Activated T-helper 2 cell treated with anti-CD3 and anti-CD28 coated beads, Interferon-gamma antibody, Interleukin-2, Interleukin-4, amounts not matched to agents 10 μg/mL and 5 μg/mL and 100 μg/mL, durations not matched to agents 14 hours and 24 hours and 36 hours (primary cell): Measurements from ENCODE around the gene APOH. TPM values are rescaled to one million over a fixed set of nuclear protein-coding genes. Genes with fewer than 3 reads are reported as not detected.

Experiments
- DNase-seq: peaks from one replicate; pipeline ENCODE4 v3.0.0; 2021; ENCODE audit warnings: low spot score
- H3K27ac Mint-ChIP-seq: one replicate; pipeline ENCODE4 v1.8.0; 2021; ENCODE audit warnings: mixed read lengths
- H3K27me3 Mint-ChIP-seq: one replicate; pipeline ENCODE4 v1.8.0; 2021; ENCODE audit warnings: low read depth, mixed read lengths
- H3K36me3 Mint-ChIP-seq: one replicate; pipeline ENCODE4 v1.8.0; 2021; ENCODE audit warnings: low read depth, mixed read lengths
- H3K4me1 Mint-ChIP-seq: one replicate; pipeline ENCODE4 v1.8.0; 2021; ENCODE audit warnings: low read depth, mixed read lengths
- H3K4me3 Mint-ChIP-seq: one replicate; pipeline ENCODE4 v1.8.0; 2021; ENCODE audit warnings: low read depth, mild to moderate bottlenecking, moderate library complexity, mixed read lengths
- H3K9me3 Mint-ChIP-seq: one replicate; pipeline ENCODE4 v1.8.0; 2021; ENCODE audit warnings: mixed read lengths
- intact Hi-C: fragments of 100-400 bp; cut with micrococcal nuclease; formaldehyde crosslinking; loops from one replicate; pipeline ENCODE4 v1.15.1; 2023
- total RNA-seq: library from RNA; stranded (reverse); gene quantifications from 2 replicates; pipeline ENCODE4 v1.2.3, GENCODE V29; 2022

The APOH gene
- not detected in 2 replicates for total RNA-seq

GRCh38 chr17:66228887-66229782 is at the start of gene APOH:
Gene APOH (minus strand): TSS chr17:66229415. CDS start chr17:66229379, 36 bp downstream.
- intact Hi-C loops = no loop called here
- DNase-seq = no peak
- H3K4me3 Mint-ChIP-seq = no peak within 1 kb of the TSS
- peaks cover 31% of the 10 kb centered on the region for H3K27me3 Mint-ChIP-seq
- peaks cover 2% of the 10 kb centered on the region for H3K4me1 Mint-ChIP-seq
- H3K9me3 Mint-ChIP-seq = no peaks in the 10 kb centered on the region
- H3K27ac Mint-ChIP-seq = no peak within 1 kb of the TSS
- no peaks in the 10 kb centered on the region for H3K36me3 Mint-ChIP-seq

GRCh38 chr17:66277191-66277590 is 48.0 kb upstream of the APOH start:
- Mint-ChIP-seq H3K27ac (no peak overlapping the region), H3K9me3 (no peaks in the 10 kb centered on the region), H3K27me3 (peaks cover 9% of the 10 kb centered on the region), H3K4me1 (peaks cover 11% of the 10 kb centered on the region), H3K4me3 (no peak overlapping the region), H3K36me3 (no peaks in the 10 kb centered on the region)
- intact Hi-C loops = no loop called here
- DNase-seq = no peak

GRCh38 chr17:66276328-66276937 is 47.2 kb upstream of the APOH start:
- no peaks in the 10 kb centered on the region for H3K9me3 Mint-ChIP-seq
- H3K27ac Mint-ChIP-seq = no peak overlapping the region
- H3K27me3 Mint-ChIP-seq = peaks cover 7% of the 10 kb centered on the region

GRCh38 chr17:66275651-66276050 is 46.4 kb upstream of the APOH start:
- Mint-ChIP-seq H3K27me3 (peaks cover 7% of the 10 kb centered on the region), H3K4me1 (peaks cover 11% of the 10 kb centered on the region), H3K4me3 (no peak overlapping the region), H3K27ac (no peak overlapping the region), H3K9me3 (no peaks in the 10 kb centered on the region), H3K36me3 (no peaks in the 10 kb centered on the region)
- intact Hi-C loops = no loop called here
- DNase-seq = no peak

More at GRCh38 chr17:66276328-66276937, 47.2 kb upstream of the APOH start:
- intact Hi-C loops = no loop called here
- H3K4me1 Mint-ChIP-seq = peaks cover 11% of the 10 kb centered on the region
- H3K36me3 Mint-ChIP-seq = no peaks in the 10 kb centered on the region
- H3K4me3 Mint-ChIP-seq = no peak overlapping the region
- DNase-seq = no peak

GRCh38 chr17:66273586-66273848 is 44.3 kb upstream of the APOH start:
- no peaks in the 10 kb centered on the region for H3K36me3 Mint-ChIP-seq
- DNase-seq = no peak
- H3K4me1 Mint-ChIP-seq = peaks cover 11% of the 10 kb centered on the region
- no peak overlapping the region for H3K4me3 Mint-ChIP-seq
- intact Hi-C loops = no loop called here
- no peak overlapping the region for H3K27ac Mint-ChIP-seq
- no peaks in the 10 kb centered on the region for H3K9me3 Mint-ChIP-seq
- peaks cover 4% of the 10 kb centered on the region for H3K27me3 Mint-ChIP-seq

GRCh38 chr17:66272811-66273585 is 43.8 kb upstream of the APOH start:
- H3K4me1 Mint-ChIP-seq = peaks cover 11% of the 10 kb centered on the region
- intact Hi-C loops = no loop called here
- no peak overlapping the region for H3K4me3 Mint-ChIP-seq
- no peaks in the 10 kb centered on the region for H3K9me3 Mint-ChIP-seq
- peaks cover 4% of the 10 kb centered on the region for H3K27me3 Mint-ChIP-seq
- H3K27ac Mint-ChIP-seq = no peak overlapping the region
- DNase-seq = no peak
- no peaks in the 10 kb centered on the region for H3K36me3 Mint-ChIP-seq

- Mint-ChIP-seq H3K9me3 (no peaks in the 10 kb centered on the region), H3K4me1 (peaks cover 11% of the 10 kb centered on the region), H3K36me3 (no peaks in the 10 kb centered on the region), H3K4me3 (no peak overlapping the region), H3K27ac (no peak overlapping the region), H3K27me3 (peaks cover 2% of the 10 kb centered on the region)
- intact Hi-C loops = no loop called here
- DNase-seq = no peak
Observed at GRCh38 chr17:66271512-66271911, 42.3 kb upstream of the APOH start.

GRCh38 chr17:66270106-66270505 is 40.9 kb upstream of the APOH start:
- Mint-ChIP-seq H3K36me3 (no peaks in the 10 kb centered on the region), H3K4me1 (peaks cover 6% of the 10 kb centered on the region), H3K4me3 (no peak overlapping the region), H3K27me3 (peaks cover 2% of the 10 kb centered on the region), H3K9me3 (no peaks in the 10 kb centered on the region), H3K27ac (no peak overlapping the region)
- no peak for DNase-seq
- intact Hi-C loops = no loop called here

- H3K4me3 Mint-ChIP-seq = no peak overlapping the region
- peaks cover 14% of the 10 kb centered on the region for H3K4me1 Mint-ChIP-seq
- H3K36me3 Mint-ChIP-seq = no peaks in the 10 kb centered on the region
- intact Hi-C loops = no loop called here
- no peak overlapping the region for H3K27ac Mint-ChIP-seq
- H3K9me3 Mint-ChIP-seq = no peaks in the 10 kb centered on the region
- no peak for DNase-seq
- peaks cover 4% of the 10 kb centered on the region for H3K27me3 Mint-ChIP-seq
Observed at GRCh38 chr17:66268247-66268927, 39.2 kb upstream of the APOH start.

- intact Hi-C loops = no loop called here
- H3K27me3 Mint-ChIP-seq = peaks cover 8% of the 10 kb centered on the region
Observed at GRCh38 chr17:66264696-66265095, 35.5 kb upstream of the APOH start.

GRCh38 chr17:66262767-66263166 is 33.6 kb upstream of the APOH start:
- Mint-ChIP-seq H3K27me3 (peaks cover 8% of the 10 kb centered on the region), H3K9me3 (no peaks in the 10 kb centered on the region), H3K36me3 (no peaks in the 10 kb centered on the region), H3K4me1 (peaks cover 8% of the 10 kb centered on the region), H3K4me3 (no peak overlapping the region), H3K27ac (no peak overlapping the region)
- no peak for DNase-seq
- intact Hi-C loops = no loop called here

More at GRCh38 chr17:66264696-66265095, 35.5 kb upstream of the APOH start:
- H3K27ac Mint-ChIP-seq = no peak overlapping the region
- H3K4me1 Mint-ChIP-seq = peaks cover 8% of the 10 kb centered on the region
- no peaks in the 10 kb centered on the region for H3K9me3 Mint-ChIP-seq
- no peak for DNase-seq
- H3K36me3 Mint-ChIP-seq = no peaks in the 10 kb centered on the region
- H3K4me3 Mint-ChIP-seq = no peak overlapping the region

- H3K9me3 Mint-ChIP-seq = no peaks in the 10 kb centered on the region
- no peak for DNase-seq
- no peak overlapping the region for H3K27ac Mint-ChIP-seq
- intact Hi-C loops = no loop called here
- no peaks in the 10 kb centered on the region for H3K36me3 Mint-ChIP-seq
- H3K4me3 Mint-ChIP-seq = no peak overlapping the region
- peaks cover 14% of the 10 kb centered on the region for H3K4me1 Mint-ChIP-seq
- peaks cover 6% of the 10 kb centered on the region for H3K27me3 Mint-ChIP-seq
Observed at GRCh38 chr17:66260688-66261087, 31.5 kb upstream of the APOH start.
